Adrenal gland (tissue), 5 donors: ENCODE data around the gene SDCCAG8.

Experiments used
- CTCF ChIP-seq, 6 experiments: fragments of 450-650 bp in 4 of 6; fragments of 200-600 bp in 2 of 6; sonication (generic) in 1 of 6; IDR thresholded peaks; 1 replicate in 5 of 6; 2 replicates in 1 of 6; pipeline versions ENCODE4 v1.5.1 to v1.8.0; 2016 to 2021; ENCODE audit warnings: antibody characterized with exemption in 6 of 6, mild to moderate bottlenecking in 2 of 6, moderate library complexity in 1 of 6
- POLR2A ChIP-seq, 2 donors: fragments of 450-650 bp; IDR thresholded peaks; one replicate each; pipeline ENCODE4 v1.6.1; 2017; ENCODE audit warnings: antibody characterized with exemption in 2 of 2, mild to moderate bottlenecking in 2 of 2, moderate library complexity in 1 of 2
- donor health status: DM: no; HTN: no; CAD: no.

GRCh38 chr1:243346016-243346415, 90.2 kb downstream of the SDCCAG8 start:
- TF ChIP-seq CTCF (IDR thresholded peaks at IDR 0.05): no peak
- no peak for TF ChIP-seq POLR2A (IDR thresholded peaks at IDR 0.05)
